Measurements from ENCODE around the gene WWC2.

GRCh38 chr4:183291070-183291469 is 192.0 kb downstream of the WWC2 start:
- TF ChIP-seq POLR2A (IDR thresholded peaks at IDR 0.05) (no peak), CTCF (IDR thresholded peaks at IDR 0.05) (no peak)

Measured in esophagus squamous epithelium (tissue), 4 donors.